Upper lobe of left lung (tissue), 6 donors: Measurements from ENCODE around the gene TNS3. TPM values are rescaled to one million over a fixed set of nuclear protein-coding genes. Genes with fewer than 3 reads are reported as not detected.
A peak's percentile ranks its signal among the peaks of the same experiment; 100 is the strongest.

ENCODE experiments used
- ATAC-seq, 2 donors: fragments of 200-7000 bp; cut with Tn5 transposase; one replicate each; pipeline ENCODE4 v1.9.1; 2022; ENCODE audit warnings: mild to moderate bottlenecking in 2 of 2, moderate library complexity in 2 of 2; ENCODE audit not compliant: low FRiP score in 2 of 2
- DNase-seq, 2 donors: peaks; one replicate each; pipeline ENCODE4 v3.0.0-alpha.2; 2019 to 2020
- H3K27ac ChIP-seq, 4 donors: fragments of 200-600 bp; sonication (generic); one replicate each; pipeline ENCODE4 v1.5.1; 2016 to 2019
- H3K27me3 ChIP-seq, 4 donors: fragments of 200-600 bp; sonication (generic); one replicate each; pipeline ENCODE4 v1.5.1; 2017 to 2019
- H3K36me3 ChIP-seq, 4 donors: fragments of 200-600 bp; sonication (generic); one replicate each; pipeline ENCODE4 v1.5.1; 2016 to 2019
- H3K4me1 ChIP-seq, 4 donors: fragments of 200-600 bp; sonication (generic); one replicate each; pipeline ENCODE4 v1.5.1; 2018 to 2019
- H3K4me3 ChIP-seq, 4 donors: fragments of 200-600 bp; sonication (generic); one replicate each; pipeline ENCODE4 v1.5.1; 2017 to 2019; ENCODE audit warnings: mild to moderate bottlenecking in 2 of 4, moderate library complexity in 1 of 4
- H3K9me3 ChIP-seq, 4 donors: fragments of 200-600 bp; sonication (generic); one replicate each; pipeline ENCODE4 v1.5.1; 2018 to 2019
- CTCF ChIP-seq, 6 experiments: fragments of 450-650 bp in 4 of 6; fragments of 200-600 bp in 2 of 6; sonication (generic) in 2 of 6; IDR thresholded peaks; one replicate each; pipeline ENCODE4 v1.5.1; 2016 to 2019; ENCODE audit warnings: antibody characterized with exemption in 6 of 6
- EP300 ChIP-seq, 4 donors: sonication (generic); formaldehyde crosslinking; IDR thresholded peaks; one replicate each; pipeline ENCODE4 v1.5.1; 2017; ENCODE audit warnings: antibody characterized with exemption in 4 of 4, control low read depth in 2 of 4
- POLR2A ChIP-seq, 4 donors: fragments of 450-650 bp; IDR thresholded peaks; one replicate each; pipeline ENCODE4 v1.5.1; 2016 to 2017; ENCODE audit warnings: antibody characterized with exemption in 4 of 4, mild to moderate bottlenecking in 2 of 4
- POLR2AphosphoS5 ChIP-seq, 2 donors: sonication (generic); formaldehyde crosslinking; IDR thresholded peaks; one replicate each; pipeline ENCODE4 v1.5.1; 2017; ENCODE audit warnings: antibody characterized with exemption in 2 of 2
- whole genome bisulfite sequencing, 2 donors: methylation state at CpG; one replicate each; pipeline ENCODE4 v1.1.5; 2017 to 2018; 5-methylcytosine and 5-hydroxymethylcytosine counted together
- total RNA-seq, 6 donors: library from RNA; depleted of rRNA in 4 of 6; stranded (reverse); fragments of >200 nt in 4 of 6; gene quantifications; one replicate each; pipeline versions ENCODE4 v1.1.0 to v1.2.1, GENCODE V29; 2016 to 2021
- donor health status: DM: no; HTN: no; CAD: no; lungs with moderate emphysema.
- donor health status: DM: no; HTN: yes; CAD: no; lungs with severe emphysema.

Gene TNS3
- total RNA-seq, 6 donors from 2014 or later: 90.6 to 266 (median 143) TPM

GRCh38 chr7:47597379-47597778 lies 15.5 kb upstream of the TNS3 start:
- WGBS, 2 donors: 84 to 94% methylated on average over 5 of the region's 5 CpGs
- H3K4me3 ChIP-seq: no peak overlapping the region

GRCh38 chr7:47596502-47597202 lies 14.7 kb upstream of the TNS3 start:
- peak in 1 of 2 donors; percentile 71 for DNase-seq
- TF ChIP-seq POLR2AphosphoS5 (IDR thresholded peaks at IDR 0.05) (peak in 1 of 2 donors; percentile 28), EP300 (IDR thresholded peaks at IDR 0.05) (no peak), POLR2A (IDR thresholded peaks at IDR 0.05) (no peak)
- WGBS, 2 donors: 78 to 85% methylated on average over 10 to 12 of the region's 12 CpGs
- H3K27ac ChIP-seq: no peak overlapping the region
- H3K27me3 ChIP-seq: no peaks in the 10 kb centered on the region
- no peak for ATAC-seq
- H3K9me3 ChIP-seq: peaks cover 11 to 28% (median 18%) of the 10 kb centered on the region in 4 donors
- H3K4me3 ChIP-seq: no peak overlapping the region
- H3K4me1 ChIP-seq: peaks cover 7 to 18% (median 15%) of the 10 kb centered on the region in 4 donors
- H3K36me3 ChIP-seq: no peaks in the 10 kb centered on the region

More at GRCh38 chr7:47597379-47597778, 15.5 kb upstream of the TNS3 start:
- DNase-seq: no peak
- H3K27me3 ChIP-seq: no peaks in the 10 kb centered on the region
- peaks cover 7 to 21% (median 15%) of the 10 kb centered on the region in 4 donors for H3K4me1 ChIP-seq
- TF ChIP-seq POLR2AphosphoS5 (IDR thresholded peaks at IDR 0.05) (no peak), POLR2A (IDR thresholded peaks at IDR 0.05) (no peak), EP300 (IDR thresholded peaks at IDR 0.05) (no peak), CTCF (IDR thresholded peaks at IDR 0.05) (no peak)
- no peak for ATAC-seq
- no peak overlapping the region for H3K27ac ChIP-seq
- H3K9me3 ChIP-seq: peaks cover 11 to 28% (median 18%) of the 10 kb centered on the region in 4 donors
- H3K36me3 ChIP-seq: no peaks in the 10 kb centered on the region

- no peak overlapping the region for H3K4me3 ChIP-seq
- peaks cover 0 to 11% (median 6%) of the 10 kb centered on the region in 4 donors for H3K4me1 ChIP-seq
- no peak overlapping the region for H3K27ac ChIP-seq
- H3K36me3 ChIP-seq: no peaks in the 10 kb centered on the region
- H3K27me3 ChIP-seq: no peaks in the 10 kb centered on the region
- ATAC-seq: no peak
- WGBS, 2 donors: 55 to 57% methylated on average over 3 of the region's 3 CpGs
- TF ChIP-seq POLR2A (IDR thresholded peaks at IDR 0.05) (no peak), POLR2AphosphoS5 (IDR thresholded peaks at IDR 0.05) (no peak), EP300 (IDR thresholded peaks at IDR 0.05) (no peak), CTCF (IDR thresholded peaks at IDR 0.05) (no peak)
- peaks cover 11 to 28% (median 18%) of the 10 kb centered on the region in 4 donors for H3K9me3 ChIP-seq
- DNase-seq: no peak
These were observed 12.5 kb upstream of the TNS3 start for GRCh38 chr7:47594406-47594805.

GRCh38 chr7:47591655-47592572 lies 10.0 kb upstream of the TNS3 start:
- Histone ChIP-seq H3K4me1 (peaks cover 5 to 31% (median 17%) of the 10 kb centered on the region in 4 donors), H3K4me3 (no peak overlapping the region), H3K9me3 (peaks cover 5 to 12% (median 8%) of the 10 kb centered on the region in 4 donors), H3K27me3 (no peaks in the 10 kb centered on the region), H3K36me3 (no peaks in the 10 kb centered on the region), H3K27ac (peak overlapping the region; percentile 12 to 62 (median 47))
- ATAC-seq: peak in 1 of 2 donors; percentile 71
- 63 to 64% methylated on average over 17 of the region's 17 CpGs for WGBS, 2 donors
- no peak for TF ChIP-seq EP300 (IDR thresholded peaks at IDR 0.05)
- no peak for TF ChIP-seq POLR2A (IDR thresholded peaks at IDR 0.05)
- TF ChIP-seq POLR2AphosphoS5 (IDR thresholded peaks at IDR 0.05): no peak
- no peak for TF ChIP-seq CTCF (IDR thresholded peaks at IDR 0.05)
- no peak for DNase-seq
